Stimulated activated CD8-positive, alpha-beta memory T cell treated with anti-CD3 and anti-CD28 coated beads, Interleukin-7, amount 100 ng/mL, for 4 hours (primary cell): ENCODE measurements around the gene ANKS6.

Source experiments
- DNase-seq, 2 donors: peaks; one replicate each; pipeline ENCODE4 v3.0.0-alpha.2; 2020; ENCODE audit warnings: low read depth in 2 of 2

The ANKS6 gene

DNA sequence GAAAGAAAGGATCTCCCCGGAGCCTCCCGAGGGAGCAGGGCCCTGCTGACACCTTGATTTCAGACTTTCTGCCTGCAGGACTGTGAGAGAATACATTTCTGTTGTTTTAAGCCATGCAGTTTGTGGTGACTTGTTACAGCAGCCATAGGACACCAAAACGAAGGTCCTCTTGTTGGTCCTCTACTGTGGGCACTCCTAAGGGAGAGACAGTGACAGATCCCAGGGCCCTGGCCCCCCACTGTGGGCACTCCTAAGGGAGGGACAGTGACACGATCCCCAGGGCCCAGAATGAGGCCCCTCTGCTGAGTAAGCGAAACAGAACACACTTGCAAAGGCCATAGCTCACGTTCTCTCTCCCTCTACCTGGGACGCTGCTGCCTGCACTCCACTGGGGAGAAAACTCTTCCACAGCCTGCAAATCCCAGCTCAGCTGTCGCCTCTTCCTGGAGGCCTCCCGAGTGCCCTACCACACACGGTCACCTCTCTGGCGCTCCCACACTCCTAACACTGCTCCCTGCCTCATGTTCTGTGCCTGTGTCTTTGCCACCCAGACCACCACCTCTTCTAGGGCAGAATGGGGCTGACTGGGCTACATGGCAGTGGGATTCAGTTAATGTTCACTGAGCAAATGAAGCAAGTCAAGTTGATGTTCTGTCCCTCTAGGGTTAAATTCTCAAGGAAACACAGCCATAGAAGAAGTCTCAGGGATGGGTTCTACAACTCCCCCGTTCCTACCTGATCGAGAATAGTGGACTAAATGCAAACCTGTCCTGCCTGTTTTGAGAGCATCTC lies 23.8 kb downstream of the ANKS6 start:
- no peak for DNase-seq

DNA sequence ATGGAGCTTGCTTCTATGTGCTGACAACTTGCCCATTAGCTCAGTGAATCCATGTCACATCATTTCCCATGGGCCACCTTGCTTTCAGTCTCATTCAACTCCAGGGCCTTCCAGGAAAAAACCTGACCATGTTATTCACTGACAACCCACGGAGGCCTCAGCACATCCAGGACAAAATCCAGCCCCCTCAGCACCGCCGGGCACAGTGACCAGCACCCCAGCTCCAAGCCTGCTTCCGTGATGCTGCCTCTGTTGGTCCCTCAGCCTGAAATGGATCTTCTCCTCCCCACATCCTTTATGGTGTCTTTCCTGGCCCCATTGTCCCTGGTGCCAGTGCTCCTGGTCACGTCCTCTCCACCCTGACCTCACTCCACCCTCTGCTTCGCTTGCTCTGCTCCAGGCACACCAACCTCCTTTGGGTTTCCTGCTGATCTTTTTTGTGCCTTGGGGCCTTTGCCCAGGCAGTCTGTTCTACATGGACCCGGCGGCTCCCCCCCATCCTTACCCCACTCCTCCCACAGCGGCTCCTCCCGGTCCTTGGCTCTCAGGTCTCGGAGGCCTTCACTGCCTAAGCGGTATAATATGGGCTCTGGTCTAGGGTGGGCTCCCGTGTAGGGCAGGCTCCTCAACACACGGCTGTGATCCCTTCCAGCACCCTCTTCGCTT lies 25.0 kb downstream of the ANKS6 start:
- DNase-seq = no peak

GRCh38 chr9:98770717-98771116 lies 25.6 kb downstream of the ANKS6 start:
- no peak for DNase-seq

- DNase-seq = no peak
Observed at GRCh38 chr9:98768344-98768743, 28.0 kb downstream of the ANKS6 start.

DNA sequence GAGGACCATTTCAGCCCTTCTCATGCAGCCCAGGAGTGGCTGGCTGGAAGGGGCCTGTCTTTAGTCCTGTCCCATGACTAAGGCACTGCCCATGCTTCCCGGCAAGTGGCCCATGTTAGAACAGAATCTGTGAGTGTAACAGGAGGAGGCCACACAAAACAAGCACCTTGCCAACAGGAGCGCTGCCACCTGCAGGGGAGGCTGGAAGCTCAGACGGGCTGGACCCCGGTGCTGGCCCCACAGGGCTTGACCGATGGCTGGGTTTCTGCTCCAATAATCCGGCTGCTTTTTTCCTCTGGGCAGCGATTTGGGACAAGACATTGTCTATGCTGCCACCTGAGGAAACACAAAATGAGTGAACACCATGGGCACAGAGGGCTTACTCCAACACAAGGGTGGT lies 28.4 kb downstream of the ANKS6 start:
- no peak for DNase-seq

DNA sequence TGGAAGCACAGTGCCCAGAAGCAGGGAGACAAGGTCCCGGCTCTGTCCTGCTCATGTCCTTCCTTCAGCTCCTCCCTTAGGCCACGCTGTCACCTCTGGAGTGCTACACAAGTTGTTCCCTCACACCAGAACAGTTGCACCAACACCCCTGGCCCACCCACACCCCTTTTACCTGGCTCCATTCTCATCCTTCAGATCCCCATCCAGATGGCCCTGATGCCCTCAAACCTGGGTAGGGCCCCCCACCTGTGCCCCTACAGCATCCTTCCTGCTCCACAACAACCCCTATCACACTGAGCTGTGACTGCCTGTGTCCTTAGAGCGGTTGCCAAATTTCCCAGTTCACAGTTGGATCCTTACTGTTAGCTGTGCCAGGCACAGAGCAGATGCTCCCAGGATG lies 29.2 kb downstream of the ANKS6 start:
- DNase-seq = no peak

DNA sequence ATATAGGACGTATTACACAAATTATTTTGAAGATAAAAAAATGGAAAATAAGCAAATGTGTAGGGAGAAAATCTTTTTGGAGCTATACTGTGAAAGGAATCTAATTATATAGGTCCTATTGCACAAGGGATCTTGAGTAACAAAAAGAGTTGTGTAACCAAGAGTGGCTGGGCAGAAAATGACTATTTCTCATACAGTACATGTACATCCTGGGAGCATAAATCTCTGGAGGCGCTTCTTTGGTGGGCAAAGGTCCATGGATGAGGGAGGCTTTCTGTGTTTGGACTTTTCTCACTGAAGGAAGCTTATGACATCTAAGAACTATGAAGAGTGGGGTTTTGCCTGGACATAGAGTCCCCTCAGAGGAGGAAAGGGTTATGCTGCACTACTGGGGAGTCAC lies 29.8 kb downstream of the ANKS6 start:
- DNase-seq = no peak

DNA sequence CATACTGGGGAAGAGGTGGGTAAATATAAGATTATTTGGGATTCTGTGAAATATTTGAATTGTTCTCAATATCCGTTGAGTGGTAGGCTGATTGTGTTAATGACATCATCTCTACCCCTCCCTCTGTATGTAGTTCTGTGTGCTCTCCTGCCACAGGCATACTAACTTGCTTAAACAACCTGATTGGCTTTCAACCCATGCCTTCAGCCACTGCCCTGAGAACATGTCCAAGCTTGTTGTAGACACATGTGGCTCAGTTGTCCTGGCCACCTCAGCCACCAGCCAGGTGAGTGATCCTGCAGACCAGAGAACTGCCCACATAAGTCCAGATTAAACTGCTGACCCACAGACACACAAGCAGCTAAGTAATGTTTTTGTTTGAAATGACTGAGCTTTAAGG lies 31.1 kb downstream of the ANKS6 start:
- DNase-seq = no peak

GRCh38 chr9:98763986-98764745 lies 32.2 kb downstream of the ANKS6 start:
- no peak for DNase-seq

- no peak for DNase-seq
Observed at GRCh38 chr9:98760231-98760630, 36.1 kb downstream of the ANKS6 start.

GRCh38 chr9:98755006-98755618 lies 41.2 kb downstream of the ANKS6 start:
- no peak for DNase-seq

DNA sequence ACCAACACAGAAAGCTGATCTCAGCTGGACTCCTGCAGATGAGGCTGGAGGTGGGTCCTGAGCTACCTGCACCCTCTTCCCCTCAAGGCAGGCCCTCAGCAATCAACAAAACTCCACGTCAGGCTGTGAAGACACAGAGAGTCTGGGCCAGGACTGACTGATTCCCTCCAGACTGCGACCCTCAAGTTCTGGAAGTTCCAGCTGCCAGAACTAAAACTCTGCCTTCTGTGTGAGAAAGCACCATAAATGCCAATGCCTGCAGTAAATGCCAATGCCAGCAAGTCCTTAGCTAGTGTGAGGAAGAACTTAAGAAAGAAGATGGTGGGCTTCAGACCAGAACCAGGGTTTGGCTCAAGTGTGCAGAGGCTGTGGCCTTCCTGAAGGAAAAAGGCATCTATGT lies 45.1 kb downstream of the ANKS6 start:
- DNase-seq = no peak

DNA sequence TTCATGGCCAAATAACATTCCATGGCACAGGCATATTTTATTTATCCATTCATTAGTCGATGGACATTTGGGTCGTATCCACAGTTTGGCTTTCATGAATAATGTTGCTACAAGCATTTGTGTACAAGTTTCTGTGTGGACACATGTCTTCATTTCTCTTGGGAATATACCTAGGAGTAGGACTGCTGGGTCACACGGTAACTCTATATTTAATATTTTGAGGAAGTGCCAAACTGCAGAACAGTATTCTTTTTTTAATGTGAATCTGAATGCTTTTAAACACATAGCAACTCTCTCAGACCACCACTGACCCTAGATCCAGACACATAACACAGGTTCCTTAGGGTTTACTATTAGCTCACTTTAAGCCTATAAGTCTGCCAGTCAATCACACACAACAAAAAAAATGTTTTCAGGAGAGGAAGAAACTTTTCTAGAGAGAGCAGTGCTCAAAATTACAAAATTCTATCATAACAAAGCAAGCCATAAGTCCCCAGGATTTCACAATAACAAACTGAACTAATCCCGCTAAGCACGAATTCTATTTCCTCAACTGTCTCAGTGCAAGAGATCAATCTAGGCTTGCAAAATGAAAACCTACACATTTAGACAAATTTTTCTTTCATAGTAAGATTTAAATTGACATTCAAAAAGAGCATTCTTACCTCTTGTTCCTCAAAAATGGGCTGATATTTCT lies 45.8 kb downstream of the ANKS6 start:
- no peak for DNase-seq

- DNase-seq = no peak
Observed at GRCh38 chr9:98747476-98747875, 48.9 kb downstream of the ANKS6 start.

DNA sequence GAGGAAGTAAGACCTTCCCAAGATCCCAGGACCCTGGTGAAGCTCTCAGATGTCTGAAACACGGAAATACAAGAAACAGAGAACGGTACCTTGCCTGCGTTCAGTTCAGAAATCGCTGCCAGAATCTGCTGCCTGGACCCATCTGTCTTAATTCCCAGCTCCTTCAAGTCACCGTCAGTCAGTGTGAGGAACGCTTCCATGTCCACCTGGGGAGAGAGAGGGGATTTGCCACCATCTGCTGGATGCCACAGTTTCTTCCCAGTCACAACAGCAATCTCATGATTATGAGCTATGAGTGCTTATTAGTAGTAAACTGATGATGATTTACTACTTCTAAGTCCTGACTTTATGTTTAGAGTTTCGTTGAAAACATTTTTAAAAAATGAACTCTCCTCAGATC lies 50.9 kb downstream of the ANKS6 start:
- DNase-seq = no peak

- DNase-seq = no peak
Observed at GRCh38 chr9:98743818-98744611, 52.3 kb downstream of the ANKS6 start.

GRCh38 chr9:98743329-98743728 lies 53.0 kb downstream of the ANKS6 start:
- no peak for DNase-seq

DNA sequence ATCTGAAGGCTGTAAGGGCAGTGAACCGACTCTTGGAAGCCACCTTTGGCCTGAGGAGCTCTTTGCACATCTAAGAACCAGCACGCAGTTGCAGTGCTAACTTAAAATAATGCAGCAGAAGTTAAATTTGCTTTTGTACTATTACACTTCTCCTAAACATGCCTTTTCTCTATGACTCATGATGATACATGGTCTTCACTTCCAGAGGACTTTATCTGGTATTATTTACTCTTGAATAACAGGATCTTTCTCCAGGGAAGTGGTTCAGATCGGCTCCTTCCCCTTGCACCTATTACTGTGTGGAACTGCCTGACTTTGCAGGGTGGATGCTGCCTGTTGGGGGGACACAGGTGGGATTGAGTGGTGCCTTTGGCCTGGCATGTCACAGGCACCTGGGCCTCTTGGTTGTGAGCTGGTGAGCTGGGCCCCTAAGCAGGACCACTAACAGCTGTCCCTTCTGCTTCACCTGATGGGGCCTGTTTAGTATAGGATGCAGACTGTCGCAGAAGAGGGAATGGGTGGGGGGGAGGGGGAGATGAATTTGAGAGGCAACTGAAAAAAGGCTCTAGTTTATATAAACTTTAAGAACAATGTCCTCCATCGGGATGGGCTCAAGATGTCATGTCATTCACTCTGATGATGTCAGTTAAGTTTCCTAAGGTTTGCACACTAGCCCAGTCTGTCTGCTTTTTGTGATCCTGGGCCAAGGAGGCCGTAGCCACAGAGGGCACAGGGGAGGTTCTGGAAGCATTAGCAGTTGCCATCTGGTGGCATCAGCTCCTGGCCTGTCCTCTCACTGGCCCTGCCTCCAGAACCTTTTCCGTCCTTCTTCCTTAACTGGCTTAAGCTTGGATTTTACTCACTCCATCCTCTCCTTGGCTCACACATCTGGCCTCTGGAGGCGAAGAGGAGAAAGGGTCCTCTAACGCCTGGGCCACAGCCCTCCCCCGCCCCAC lies 53.8 kb downstream of the ANKS6 start:
- no peak for DNase-seq

- DNase-seq = no peak
Observed at GRCh38 chr9:98740226-98740881, 56.0 kb downstream of the ANKS6 start.
